Adipocyte (in vitro differentiated cells): ENCODE measurements around the gene MITF.

ENCODE experiments used
- DNase-seq: peaks from one replicate; pipeline ENCODE4 v3.0.0-alpha.2; 2015; ENCODE audit warnings: low read depth
- H3K27me3 ChIP-seq: replicated peaks from 2 replicates; pipeline ENCODE4 v1.7.0; 2013; ENCODE audit warnings: mild to moderate bottlenecking, low read length, moderate library complexity; ENCODE audit not compliant: control insufficient read depth, insufficient read depth
- H3K36me3 ChIP-seq: 2 replicates; pipeline ENCODE4 v1.7.0; 2013; ENCODE audit warnings: low read length, mild to moderate bottlenecking, moderate library complexity; ENCODE audit not compliant: control insufficient read depth, insufficient read depth, severe bottlenecking
- H3K4me1 ChIP-seq: 2 replicates; pipeline ENCODE4 v1.7.0; 2013; ENCODE audit warnings: mild to moderate bottlenecking, low read length, moderate library complexity; ENCODE audit not compliant: control insufficient read depth, insufficient read depth
- H3K4me3 ChIP-seq: 2 replicates; pipeline ENCODE4 v1.7.0; 2013; ENCODE audit warnings: mild to moderate bottlenecking, low read length, moderate library complexity
- H3K9ac ChIP-seq: 2 replicates; pipeline ENCODE4 v1.7.0; 2013; ENCODE audit warnings: mild to moderate bottlenecking, low read length, moderate library complexity
- H3K9me3 ChIP-seq: 2 replicates; pipeline ENCODE4 v1.7.0; 2013; ENCODE audit warnings: mild to moderate bottlenecking, low read length, moderate library complexity; ENCODE audit not compliant: control insufficient read depth

Gene MITF

GRCh38 chr3:69944931-69945493 is 205.7 kb downstream of the MITF start:
- H3K27me3 ChIP-seq: no peaks in the 10 kb centered on the region
- H3K4me3 ChIP-seq: no peak overlapping the region
- H3K4me1 ChIP-seq: peaks cover 4% of the 10 kb centered on the region
- H3K9me3 ChIP-seq: no peaks in the 10 kb centered on the region
- no peak for DNase-seq
- H3K36me3 ChIP-seq: peaks cover 27% of the 10 kb centered on the region
- H3K9ac ChIP-seq: no peak overlapping the region

GRCh38 chr3:69948246-69948862 is 209.1 kb downstream of the MITF start:
- H3K9ac ChIP-seq: peak overlapping the region; percentile 39
- DNase-seq: peak; percentile 85
- peaks cover 4% of the 10 kb centered on the region for H3K4me1 ChIP-seq
- H3K4me3 ChIP-seq: no peak overlapping the region
- no peaks in the 10 kb centered on the region for H3K9me3 ChIP-seq
- no peaks in the 10 kb centered on the region for H3K27me3 ChIP-seq
- H3K36me3 ChIP-seq: peaks cover 29% of the 10 kb centered on the region

GRCh38 chr3:69951616-69952015 is 212.4 kb downstream of the MITF start:
- peaks cover 4% of the 10 kb centered on the region for H3K4me1 ChIP-seq
- no peak overlapping the region for H3K4me3 ChIP-seq
- no peaks in the 10 kb centered on the region for H3K9me3 ChIP-seq
- H3K27me3 ChIP-seq: no peaks in the 10 kb centered on the region
- H3K36me3 ChIP-seq: peaks cover 41% of the 10 kb centered on the region
- H3K9ac ChIP-seq: no peak overlapping the region
- DNase-seq: no peak

- Histone ChIP-seq H3K36me3 (peaks cover 46% of the 10 kb centered on the region), H3K4me3 (no peak overlapping the region)
- no peak for DNase-seq
Observed at GRCh38 chr3:69959581-69959980, 220.3 kb downstream of the MITF start.

GRCh38 chr3:69961706-69962439 is 222.6 kb downstream of the MITF start:
- H3K4me3 ChIP-seq: no peak overlapping the region
- no peak for DNase-seq
- H3K9ac ChIP-seq: no peak overlapping the region
- H3K36me3 ChIP-seq: peaks cover 53% of the 10 kb centered on the region
- no peaks in the 10 kb centered on the region for H3K27me3 ChIP-seq
- H3K9me3 ChIP-seq: no peaks in the 10 kb centered on the region
- no peaks in the 10 kb centered on the region for H3K4me1 ChIP-seq

More at GRCh38 chr3:69959581-69959980, 220.3 kb downstream of the MITF start:
- Histone ChIP-seq H3K4me1 (no peaks in the 10 kb centered on the region), H3K27me3 (no peaks in the 10 kb centered on the region), H3K9me3 (no peaks in the 10 kb centered on the region), H3K9ac (no peak overlapping the region)

- Histone ChIP-seq H3K4me3 (no peak overlapping the region), H3K9ac (no peak overlapping the region), H3K9me3 (no peaks in the 10 kb centered on the region), H3K27me3 (no peaks in the 10 kb centered on the region), H3K4me1 (no peaks in the 10 kb centered on the region), H3K36me3 (peaks cover 40% of the 10 kb centered on the region)
- DNase-seq: no peak
Observed at GRCh38 chr3:69963643-69964042, 224.4 kb downstream of the MITF start.

GRCh38 chr3:69967156-69967555 is 227.9 kb downstream of the MITF start:
- Histone ChIP-seq H3K27me3 (no peaks in the 10 kb centered on the region), H3K4me1 (no peaks in the 10 kb centered on the region), H3K9ac (no peak overlapping the region), H3K36me3 (peaks cover 21% of the 10 kb centered on the region), H3K4me3 (no peak overlapping the region), H3K9me3 (no peaks in the 10 kb centered on the region)
- no peak for DNase-seq

- DNase-seq: no peak
Observed at GRCh38 chr3:69970827-69971226, 231.6 kb downstream of the MITF start.

GRCh38 chr3:69972672-69973071 is 233.4 kb downstream of the MITF start:
- H3K9ac ChIP-seq: no peak overlapping the region
- H3K9me3 ChIP-seq: peaks cover 6% of the 10 kb centered on the region
- H3K36me3 ChIP-seq: no peaks in the 10 kb centered on the region
- H3K27me3 ChIP-seq: no peaks in the 10 kb centered on the region
- H3K4me3 ChIP-seq: no peak overlapping the region
- H3K4me1 ChIP-seq: no peaks in the 10 kb centered on the region
- no peak for DNase-seq

More at GRCh38 chr3:69970827-69971226, 231.6 kb downstream of the MITF start:
- H3K36me3 ChIP-seq: no peaks in the 10 kb centered on the region
- no peaks in the 10 kb centered on the region for H3K9me3 ChIP-seq
- no peaks in the 10 kb centered on the region for H3K4me1 ChIP-seq
- H3K27me3 ChIP-seq: no peaks in the 10 kb centered on the region
- H3K4me3 ChIP-seq: no peak overlapping the region
- H3K9ac ChIP-seq: no peak overlapping the region

- H3K4me1 ChIP-seq: no peaks in the 10 kb centered on the region
- H3K27me3 ChIP-seq: no peaks in the 10 kb centered on the region
- H3K4me3 ChIP-seq: no peak overlapping the region
- H3K9me3 ChIP-seq: peaks cover 20% of the 10 kb centered on the region
- no peak for DNase-seq
- no peak overlapping the region for H3K9ac ChIP-seq
- no peaks in the 10 kb centered on the region for H3K36me3 ChIP-seq
Observed at GRCh38 chr3:69976021-69976420, 236.8 kb downstream of the MITF start.

- DNase-seq: no peak
- Histone ChIP-seq H3K9ac (no peak overlapping the region), H3K27me3 (no peaks in the 10 kb centered on the region), H3K4me3 (no peak overlapping the region), H3K9me3 (peaks cover 6% of the 10 kb centered on the region), H3K4me1 (peaks cover 7% of the 10 kb centered on the region), H3K36me3 (no peaks in the 10 kb centered on the region)
Observed at GRCh38 chr3:69983546-69984265, 244.4 kb downstream of the MITF start.
